SK-N-SH treated with all-trans-retinoic acid at 6 μM for 48 hours (cell line): Measurements from ENCODE around the gene RPS23.

Experiments used
- CREB5 ChIP-seq: fragments of 250-450 bp; sonication (Bioruptor Pico); IDR thresholded peaks from 2 replicates; pipeline ENCODE4 v1.5.1; 2020; ENCODE audit warnings: low read depth, mild to moderate bottlenecking, moderate library complexity
- GLIS3 ChIP-seq: fragments of 250-450 bp; sonication (Bioruptor Pico); IDR thresholded peaks from 2 replicates; pipeline ENCODE4 v1.5.0; 2020; ENCODE audit warnings: mild to moderate bottlenecking, moderate library complexity
- POU6F1 ChIP-seq: fragments of 250-450 bp; sonication (Bioruptor Pico); IDR thresholded peaks from 2 replicates; pipeline ENCODE4 v1.8.0; 2021; ENCODE audit warnings: low read depth, mild to moderate bottlenecking, moderate library complexity, borderline replicate concordance
- PPARA ChIP-seq: fragments of 250-450 bp; sonication (Bioruptor Pico); IDR thresholded peaks from 2 replicates; pipeline ENCODE4 v1.5.0; 2020; ENCODE audit warnings: mild to moderate bottlenecking, borderline replicate concordance
- ZFP30 ChIP-seq: fragments of 450-650 bp; formaldehyde crosslinking; IDR thresholded peaks from 2 replicates; pipeline ENCODE4 v1.5.0; 2022; ENCODE audit warnings: mild to moderate bottlenecking, moderate library complexity

- no peak for TF ChIP-seq POU6F1 (CRISPR knock-in tag)
- TF ChIP-seq CREB5 (CRISPR knock-in tag), result no peak
- no peak for TF ChIP-seq GLIS3 (CRISPR knock-in tag)
- no peak for TF ChIP-seq PPARA (CRISPR knock-in tag)
- TF ChIP-seq ZFP30, result no peak
Observed at GRCh38 chr5:82327941-82328340, 49.8 kb upstream of the RPS23 start.
